K562 (cell line): ENCODE data around the gene ZNF485. TPM values are rescaled to one million over a fixed set of nuclear protein-coding genes. Genes with fewer than 3 reads are reported as not detected.

Source experiments
- ATAC-seq: fragments of 200-7000 bp; cut with Tn5 transposase; 3 replicates; pipeline ENCODE4 v1.9.1; 2020; ENCODE audit warnings: moderate library complexity
- BruUV-seq: library from RNA; stranded (reverse); fragments of 400-500 nt; replicated peaks from 2 replicates; lab custom pipeline; 2021; lab: Mats Ljungman, UMichigan
- CTCF ChIA-PET: fragments of 300-600 bp; formaldehyde crosslinking; extraction: SDS; loops from one replicate; lab custom pipeline; 2021; ENCODE audit warnings: low intra/inter-chr PET ratio; lab: Yijun Ruan, JAX
- POLR2A ChIA-PET: fragments of 300-600, 350-650 bp; sonication (Branson Sonifier 250); formaldehyde crosslinking; extraction: SDS; loops from one replicate; lab custom pipeline; 2021; ENCODE audit warnings: antibody characterized with exemption, inconsistent platforms; lab: Yijun Ruan, JAX
- DNase-seq, 4 experiments: peaks; one replicate each; pipeline versions ENCODE4 v3.0.0 to v3.0.0-alpha.2; 2011 to 2018; ENCODE audit warnings: low spot score in 3 of 4, mixed read lengths in 3 of 4; ENCODE audit errors: extremely low read depth in 1 of 4
- FAIRE-seq: peaks from 2 replicates; lab custom pipeline; 2011; peaks lifted over from hg19 to GRCh38; lab: Jason Lieb, UNC
- H2AFZ ChIP-seq: 2 replicates; pipeline ENCODE4 v1.6.0; 2011; ENCODE audit warnings: low read depth, low read length, control low read depth, inconsistent platforms
- H3K27ac ChIP-seq: fragments of 200-600 bp; 3 replicates; pipeline ENCODE4 v1.8.0; 2011; ENCODE audit warnings: low read depth, mild to moderate bottlenecking, control low read depth, inconsistent platforms, low read length, moderate library complexity, mixed read lengths; ENCODE audit errors: extremely low read depth
- H3K27me3 ChIP-seq, 2 experiments: fragments of 300-600 bp in 1 of 2; 2 replicates in 1 of 2; 3 replicates in 1 of 2; pipeline versions ENCODE4 v1.6.0 to v1.8.0; 2011; ENCODE audit warnings: inconsistent platforms in 2 of 2, low read length in 2 of 2, mild to moderate bottlenecking in 1 of 2, mixed read lengths in 1 of 2, moderate library complexity in 1 of 2; ENCODE audit not compliant: control insufficient read depth in 2 of 2, insufficient read depth in 2 of 2
- H3K36me3 ChIP-seq: fragments of 300-600 bp; 3 replicates; pipeline ENCODE4 v1.8.0; 2011; ENCODE audit warnings: mild to moderate bottlenecking, low read length, inconsistent platforms; ENCODE audit not compliant: control insufficient read depth, insufficient read depth
- H3K4me1 ChIP-seq, 2 experiments: fragments of 200-600 bp in 1 of 2; replicated peaks in 1 of 2; 2 replicates in 1 of 2; 3 replicates in 1 of 2; pipeline versions ENCODE4 v1.5.1 to v1.8.0; 2011; ENCODE audit warnings: inconsistent platforms in 2 of 2, low read length in 2 of 2, mild to moderate bottlenecking in 1 of 2, mixed read lengths in 1 of 2, moderate library complexity in 1 of 2; ENCODE audit not compliant: control insufficient read depth in 2 of 2, insufficient read depth in 2 of 2
- H3K4me2 ChIP-seq: 2 replicates; pipeline ENCODE4 v1.6.1; 2011; ENCODE audit warnings: low read length, control low read depth, inconsistent platforms, mixed read lengths; ENCODE audit not compliant: insufficient read depth
- H3K4me3 ChIP-seq: fragments of 200-600 bp; sonication (generic), shearing (Covaris generic); 2 replicates; pipeline ENCODE4 v1.5.1; 2016; ENCODE audit warnings: control low read depth, inconsistent platforms
- H3K79me2 ChIP-seq: fragments of 200-600 bp; 3 replicates; pipeline ENCODE4 v1.8.0; 2011; ENCODE audit warnings: low read length, inconsistent platforms; ENCODE audit not compliant: control insufficient read depth, insufficient read depth
- H3K9ac ChIP-seq, 2 experiments: 2 replicates each; pipeline versions ENCODE4 v1.6.0 to v1.6.1; 2011; ENCODE audit warnings: low read depth in 2 of 2, low read length in 2 of 2, control low read depth in 1 of 2, inconsistent platforms in 1 of 2, mild to moderate bottlenecking in 1 of 2, mixed read lengths in 1 of 2; ENCODE audit not compliant: insufficient read depth in 1 of 2
- H3K9me1 ChIP-seq: one replicate; pipeline ENCODE4 v1.6.0; 2011; ENCODE audit warnings: inconsistent platforms, mild to moderate bottlenecking, low read length, moderate library complexity; ENCODE audit not compliant: control insufficient read depth, insufficient read depth
- H3K9me3 ChIP-seq: replicated peaks from 2 replicates; pipeline ENCODE4 v1.5.1; 2011; ENCODE audit warnings: low read depth, low read length, inconsistent platforms; ENCODE audit not compliant: control insufficient read depth, insufficient read depth
- H4K20me1 ChIP-seq: replicated peaks from 2 replicates; pipeline ENCODE4 v1.6.1; 2011; ENCODE audit warnings: low read length, inconsistent platforms, mixed read lengths; ENCODE audit not compliant: control insufficient read depth, insufficient read depth
- AFF1 ChIP-seq, 2 experiments: fragments of 450-650 bp; IDR thresholded peaks; 2 replicates each; pipeline ENCODE4 v1.6.1; 2018; ENCODE audit warnings: mild to moderate bottlenecking in 2 of 2, low read depth in 1 of 2; ENCODE audit not compliant: partially characterized antibody in 2 of 2
- BCOR ChIP-seq: fragments of 450-650 bp; IDR thresholded peaks from 2 replicates; pipeline ENCODE4 v1.6.1; 2016
- CBX3 ChIP-seq, 2 experiments: IDR thresholded peaks; 1 replicate in 1 of 2; 2 replicates in 1 of 2; pipeline ENCODE4 v1.6.1; 2012; ENCODE audit warnings: inconsistent platforms in 2 of 2, low read length in 2 of 2, borderline replicate concordance in 1 of 2, control low read depth in 1 of 2
- CREB3 ChIP-seq: fragments of 450-650 bp; conservative IDR thresholded peaks from 2 replicates; pipeline ENCODE4 v1.6.1; 2016; ENCODE audit warnings: missing genetic modification characterization, low read depth, mild to moderate bottlenecking, missing compliant biosample characterization, moderate library complexity
- EP400 ChIP-seq: fragments of 450-650 bp; IDR thresholded peaks from 2 replicates; pipeline ENCODE4 v1.6.1; 2017; ENCODE audit warnings: antibody characterized with exemption, mild to moderate bottlenecking, moderate library complexity
- FOXJ2 ChIP-seq: fragments of 200-800 bp; sonication (Bioruptor generic); IDR thresholded peaks from 2 replicates; pipeline ENCODE4 v1.6.1; 2016; ENCODE audit warnings: missing genetic modification characterization, missing compliant biosample characterization
- GTF2A2 ChIP-seq: IDR thresholded peaks from 2 replicates; pipeline ENCODE4 v1.6.1; 2016; ENCODE audit warnings: mild to moderate bottlenecking, missing genetic modification characterization, missing compliant biosample characterization
- JUN ChIP-seq, 2 experiments: sonication (generic) in 1 of 2; formaldehyde crosslinking in 1 of 2; IDR thresholded peaks; 2 replicates each; pipeline versions ENCODE4 v1.6.1 to v1.8.0; 2012 to 2022; ENCODE audit warnings: borderline replicate concordance in 2 of 2, mild to moderate bottlenecking in 2 of 2, improper control_type of control experiment in 1 of 2, low read depth in 1 of 2, low read length in 1 of 2, missing genetic modification reagents in 1 of 2
- KLF10 ChIP-seq: fragments of 250-450 bp; sonication (Bioruptor Pico); IDR thresholded peaks from 2 replicates; pipeline ENCODE4 v1.6.1; 2021; ENCODE audit warnings: matching md5 sums
- MAFK ChIP-seq: IDR thresholded peaks from 2 replicates; pipeline ENCODE4 v1.6.1; 2011; ENCODE audit warnings: low read length, improper control_type of control experiment
- MEIS2 ChIP-seq: fragments of 450-650 bp; IDR thresholded peaks from 2 replicates; pipeline ENCODE4 v1.6.1; 2014; ENCODE audit warnings: mild to moderate bottlenecking; ENCODE audit not compliant: partially characterized antibody
- RCOR1 ChIP-seq, 2 experiments: IDR thresholded peaks; 2 replicates each; pipeline ENCODE4 v1.6.1; 2012; ENCODE audit warnings: low read depth in 2 of 2, low read length in 2 of 2, borderline replicate concordance in 1 of 2, improper control_type of control experiment in 1 of 2
- ZBTB8A ChIP-seq: fragments of 450-650 bp; IDR thresholded peaks from 2 replicates; pipeline ENCODE4 v1.6.1; 2018; ENCODE audit warnings: mild to moderate bottlenecking, moderate library complexity; ENCODE audit not compliant: partially characterized antibody
- ZFP36 ChIP-seq: fragments of 150-350 bp; IDR thresholded peaks from 2 replicates; pipeline ENCODE4 v1.6.1; 2018; ENCODE audit warnings: low read length, low read depth; ENCODE audit not compliant: partially characterized antibody
- ZNF511 ChIP-seq: sonication (generic); formaldehyde crosslinking; IDR thresholded peaks from 2 replicates; pipeline ENCODE4 v1.8.0; 2022; ENCODE audit warnings: mild to moderate bottlenecking, missing genetic modification reagents
- WGBS: fragments of 100-300 bp; shearing (Covaris generic); methylation state at CpG from one replicate; pipeline ENCODE4 v1.1.6; 2016; ENCODE audit warnings: low coverage, mixed read lengths; ENCODE audit not compliant: insufficient coverage; ENCODE audit errors: missing lambda C conversion rate; 5-methylcytosine and 5-hydroxymethylcytosine counted together
- in situ Hi-C: fragments of 300-500 bp; cut with MboI; formaldehyde crosslinking; loops from 4 replicates; pipeline ENCODE4 v1.15.0; 2018; ENCODE audit warnings: inconsistent platforms, mixed read lengths
- intact Hi-C: fragments of 100-400 bp; cut with micrococcal nuclease; formaldehyde crosslinking; loops from 2 replicates; pipeline ENCODE4 v1.14.2; 2022
- polyA plus RNA-seq, 8 experiments: library from polyadenylated mRNA; depleted of rRNA in 4 of 8; stranded (reverse) in 5 of 8; unstranded in 3 of 8; fragments of >200 nt; fragmentation: Nextera tagmentation in 2 of 8; fragmentation: Illumina TruSeq in 1 of 8; extraction: Ambion mirVana in 2 of 8; extraction: Trizol in 1 of 8; gene quantifications; 2 replicates each; pipeline versions ENCODE4 v1.2.1 to v1.2.3, GENCODE V29; 2011 to 2014; ENCODE audit warnings: inconsistent platforms in 1 of 8, missing spikeins in 1 of 8
- total RNA-seq, 7 experiments: library from RNA; depleted of rRNA in 6 of 7; stranded (reverse); fragments of >200 nt in 6 of 7; fragmentation: Illumina TruSeq in 2 of 7; extraction: Trizol in 2 of 7; gene quantifications; 2 replicates each; pipeline versions ENCODE4 v1.2.1 to v1.2.3, GENCODE V29; 2011 to 2021; ENCODE audit warnings: low replicate concordance in 1 of 7

Gene ZNF485
- total and polyA plus RNA-seq, 9 of the 15 experiments (the other 6 are each of a cell fraction or from before 2014, with no cell fraction given) = 8.0 to 18.7 (median 11.9) TPM

GRCh38 chr10:43610636-43611035 lies 4.4 kb downstream of the ZNF485 start (continued):
- no peak for TF ChIP-seq CREB3 (tag)
- no peak for TF ChIP-seq BCOR
- TF ChIP-seq MEIS2 = no peak
- TF ChIP-seq MAFK = no peak
- TF ChIP-seq ZNF511 (CRISPR knock-in tag) = no peak
- no peak for TF ChIP-seq FOXJ2 (tag)
- no peak for TF ChIP-seq EP400
- TF ChIP-seq ZFP36 = no peak
- TF ChIP-seq KLF10 (CRISPR knock-in tag) = no peak
- no peak for TF ChIP-seq ZBTB8A

DNA sequence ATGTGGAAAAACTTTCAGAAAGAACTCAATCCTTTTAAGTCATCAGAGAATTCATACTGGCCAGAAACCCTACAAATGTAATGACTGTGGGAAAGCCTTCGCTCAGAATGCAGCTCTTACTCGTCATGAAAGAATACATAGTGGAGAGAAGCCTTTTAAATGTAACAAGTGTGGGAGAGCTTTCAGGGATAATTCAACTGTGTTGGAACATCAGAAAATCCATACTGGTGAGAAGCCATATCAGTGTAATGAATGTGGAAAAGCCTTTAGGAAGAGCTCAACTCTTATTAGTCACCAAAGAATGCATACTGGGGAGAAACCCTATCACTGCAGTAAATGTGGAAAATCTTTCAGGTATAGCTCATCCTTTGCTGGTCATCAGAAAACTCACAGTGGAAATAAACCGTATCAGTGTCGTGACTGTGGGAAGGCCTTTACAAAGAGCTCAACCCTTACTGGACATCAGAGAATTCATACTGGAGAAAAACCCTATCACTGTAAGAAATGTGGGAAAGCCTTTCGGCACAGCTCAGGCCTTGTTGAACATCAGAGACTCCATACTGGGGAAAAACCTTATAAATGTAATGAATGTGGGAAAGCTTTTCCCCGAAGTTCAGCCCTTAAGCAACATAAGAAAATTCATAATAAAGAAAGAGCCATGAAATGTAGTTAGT lies 10.6 kb downstream of the ZNF485 start:
- POLR2A ChIA-PET = no interaction called here
- Histone ChIP-seq H3K36me3 (peaks cover 49% of the 10 kb centered on the region), H3K27ac (no peak overlapping the region), H3K79me2 (no peaks in the 10 kb centered on the region; the same call in 2 of the 3 replicates), H3K9ac (no peak overlapping the region), H3K9me1 (no peaks in the 10 kb centered on the region), H3K9me3 (peaks cover 27% of the 10 kb centered on the region), H3K27me3 (no peaks in the 10 kb centered on the region), H2AFZ (no peak overlapping the region), H4K20me1 (no peaks in the 10 kb centered on the region), H3K4me1 (no peaks in the 10 kb centered on the region), H3K4me2 (no peak overlapping the region), H3K4me3 (no peak overlapping the region)
- FAIRE-seq = no peak
- in situ Hi-C loops (no loop called here), intact Hi-C loops (no loop called here)
- CTCF ChIA-PET = no interaction called here
- BruUV-seq = TSS peak; percentile 24
- no peak for DNase-seq
- no peak for ATAC-seq
- 94% methylated on average over 6 of the region's 6 CpGs for WGBS
- peak in 1 of 2 experiments; percentile 61; a peak in 1 of 3 replicates for TF ChIP-seq CBX3 (IDR thresholded peaks at IDR 0.05; ENCODE audit: borderline replicate concordance in 1 of 2, low read length in 2 of 2)
- TF ChIP-seq GTF2A2 = no peak
- TF ChIP-seq AFF1 (IDR thresholded peaks at IDR 0.05; ENCODE audit: low read depth in 1 of 2, partially characterized antibody in 2 of 2) = no peak
- no peak for TF ChIP-seq RCOR1 (IDR thresholded peaks at IDR 0.05; ENCODE audit: borderline replicate concordance in 1 of 2, low read depth in 2 of 2, low read length in 2 of 2)
- no peak for TF ChIP-seq JUN (IDR thresholded peaks at IDR 0.05; ENCODE audit: borderline replicate concordance, low read depth, low read length)
- TF ChIP-seq JUN (CRISPR knock-in tag; IDR thresholded peaks at IDR 0.05; ENCODE audit: borderline replicate concordance) = no peak
